ENCODE results near the gene TRA2A. TPM values are rescaled to one million over a fixed set of nuclear protein-coding genes. Genes with fewer than 3 reads are reported as not detected.

The TRA2A gene
- total RNA-seq, 4 donors from 2014 or later, result 23.7 to 54.0 (median 38.9) TPM

DNA sequence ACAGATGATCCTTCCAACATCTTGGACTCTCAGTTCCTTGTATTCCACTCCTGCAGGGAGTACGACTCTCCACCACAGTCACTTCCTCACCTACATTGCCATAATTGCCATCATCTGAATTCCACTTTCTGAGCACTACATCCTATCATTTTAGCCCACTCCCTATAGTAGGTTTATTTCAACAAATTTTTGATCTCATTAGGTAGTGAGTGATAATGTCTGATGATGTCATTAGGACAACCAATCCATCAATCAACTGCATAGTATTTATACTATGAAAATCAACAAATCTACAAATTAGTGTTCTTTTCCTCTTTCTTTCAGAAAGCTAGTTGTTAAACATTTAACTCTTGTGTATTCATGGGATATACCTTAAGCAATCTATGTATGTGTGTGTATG lies 13.7 kb upstream of the TRA2A start:
- intact Hi-C loops (cut with DNase I), result no loop called here

DNA sequence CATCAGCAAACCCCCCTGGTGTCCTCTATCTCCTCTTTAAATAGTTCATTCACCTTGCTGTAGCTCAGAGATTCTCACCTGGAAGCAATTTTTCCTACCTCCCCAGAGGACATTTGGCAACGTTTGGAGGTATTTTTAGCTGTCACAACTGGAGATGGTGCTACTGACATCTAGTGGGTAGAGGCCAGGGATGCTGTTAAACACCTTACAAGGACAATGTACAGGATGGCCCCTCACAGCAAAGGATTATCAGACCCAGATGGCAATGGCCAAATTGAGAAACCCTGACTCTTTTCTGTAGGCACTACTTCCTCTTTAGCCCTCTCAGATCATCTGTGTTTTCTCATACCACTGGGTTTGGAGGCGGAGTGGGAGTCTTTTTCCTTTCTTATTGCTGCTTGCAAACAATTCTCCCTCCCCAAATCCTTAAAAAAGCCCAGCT lies 13.2 kb upstream of the TRA2A start:
- no peak for TF ChIP-seq POLR2A (IDR thresholded peaks at IDR 0.05)
- TF ChIP-seq, protein P1, sequence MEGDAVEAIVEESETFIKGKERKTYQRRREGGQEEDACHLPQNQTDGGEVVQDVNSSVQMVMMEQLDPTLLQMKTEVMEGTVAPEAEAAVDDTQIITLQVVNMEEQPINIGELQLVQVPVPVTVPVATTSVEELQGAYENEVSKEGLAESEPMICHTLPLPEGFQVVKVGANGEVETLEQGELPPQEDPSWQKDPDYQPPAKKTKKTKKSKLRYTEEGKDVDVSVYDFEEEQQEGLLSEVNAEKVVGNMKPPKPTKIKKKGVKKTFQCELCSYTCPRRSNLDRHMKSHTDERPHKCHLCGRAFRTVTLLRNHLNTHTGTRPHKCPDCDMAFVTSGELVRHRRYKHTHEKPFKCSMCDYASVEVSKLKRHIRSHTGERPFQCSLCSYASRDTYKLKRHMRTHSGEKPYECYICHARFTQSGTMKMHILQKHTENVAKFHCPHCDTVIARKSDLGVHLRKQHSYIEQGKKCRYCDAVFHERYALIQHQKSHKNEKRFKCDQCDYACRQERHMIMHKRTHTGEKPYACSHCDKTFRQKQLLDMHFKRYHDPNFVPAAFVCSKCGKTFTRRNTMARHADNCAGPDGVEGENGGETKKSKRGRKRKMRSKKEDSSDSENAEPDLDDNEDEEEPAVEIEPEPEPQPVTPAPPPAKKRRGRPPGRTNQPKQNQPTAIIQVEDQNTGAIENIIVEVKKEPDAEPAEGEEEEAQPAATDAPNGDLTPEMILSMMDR (IDR thresholded peaks at IDR 0.05), result peak in 4 of 6 experiments; percentile 15 to 57 (median 44)
- Histone ChIP-seq H3K4me1 (peaks cover 0 to 3% (median 0%) of the 10 kb centered on the region in 3 donors), H3K9me3 (no peaks in the 10 kb centered on the region), H3K27me3 (no peaks in the 10 kb centered on the region), H3K4me3 (no peak overlapping the region), H3K27ac (no peak overlapping the region), H3K36me3 (no peaks in the 10 kb centered on the region)
- no peak for DNase-seq
- intact Hi-C loops (cut with DNase I), result no loop called here
- 19 to 33% methylated on average over 2 of the region's 2 CpGs for WGBS, 2 donors

More for the DNA sequence above, 13.7 kb upstream of the TRA2A start:
- H3K27me3 ChIP-seq, result no peaks in the 10 kb centered on the region
- H3K27ac ChIP-seq, result no peak overlapping the region
- H3K36me3 ChIP-seq, result no peaks in the 10 kb centered on the region
- 52 to 61% methylated on average over 1 of the region's 1 CpG for WGBS, 2 donors
- no peaks in the 10 kb centered on the region for H3K9me3 ChIP-seq
- no peak for TF ChIP-seq POLR2A (IDR thresholded peaks at IDR 0.05)
- TF ChIP-seq, protein P1 (IDR thresholded peaks at IDR 0.05), result no peak
- DNase-seq, result no peak
- H3K4me1 ChIP-seq, result peaks cover 0 to 3% (median 0%) of the 10 kb centered on the region in 3 donors
- no peak overlapping the region for H3K4me3 ChIP-seq

DNA sequence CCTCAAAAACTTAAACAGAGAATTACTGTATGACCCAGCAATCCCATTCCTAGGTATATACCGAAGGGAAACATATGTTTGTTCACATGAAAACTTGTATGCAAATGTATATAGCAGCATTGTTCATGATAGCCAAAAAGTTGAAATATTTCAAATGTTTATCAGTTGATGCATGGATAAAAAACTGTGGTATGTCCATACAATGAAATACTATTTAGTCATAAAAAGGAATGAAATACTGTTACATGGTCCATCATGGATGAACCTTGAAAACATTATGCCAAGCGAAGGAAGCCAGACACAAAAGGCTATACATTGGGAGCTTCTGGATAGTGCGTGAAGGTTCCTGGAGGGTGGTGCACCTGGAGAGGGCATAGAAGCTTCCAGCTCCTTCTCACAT lies 11.0 kb upstream of the TRA2A start:
- no peak overlapping the region for H3K27ac ChIP-seq
- no peaks in the 10 kb centered on the region for H3K27me3 ChIP-seq
- intact Hi-C loops (cut with DNase I), result no loop called here
- peaks cover 0 to 11% (median 0%) of the 10 kb centered on the region in 3 donors for H3K4me1 ChIP-seq
- TF ChIP-seq, protein P1 (IDR thresholded peaks at IDR 0.05), result no peak
- no peak for TF ChIP-seq POLR2A (IDR thresholded peaks at IDR 0.05)
- H3K9me3 ChIP-seq, result no peaks in the 10 kb centered on the region
- WGBS, 2 donors, result 95 to 97% methylated on average over 3 of the region's 3 CpGs
- no peak for DNase-seq
- no peaks in the 10 kb centered on the region for H3K36me3 ChIP-seq
- no peak overlapping the region for H3K4me3 ChIP-seq

DNA sequence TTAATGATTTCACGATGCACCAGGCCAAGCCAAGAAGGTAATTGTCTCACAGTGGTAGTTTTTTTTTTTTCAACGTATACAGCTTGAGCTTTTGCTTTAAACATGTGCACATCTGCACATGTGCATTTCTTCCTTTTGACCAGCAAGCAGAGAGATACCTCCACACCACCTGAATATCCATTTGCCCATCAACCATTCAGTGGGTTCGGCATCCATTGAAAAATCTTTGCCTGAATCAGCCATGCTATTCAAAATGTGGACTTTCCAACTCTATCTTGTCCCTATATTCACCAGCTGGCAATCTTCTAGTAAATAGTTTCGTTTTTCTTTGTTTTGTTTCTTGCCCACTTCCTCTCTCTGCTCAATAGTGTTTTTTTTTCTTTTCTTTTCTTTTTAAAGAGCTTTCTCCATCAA lies 7.7 kb upstream of the TRA2A start:
- H3K27me3 ChIP-seq, result no peaks in the 10 kb centered on the region
- no peaks in the 10 kb centered on the region for H3K36me3 ChIP-seq
- intact Hi-C loops (cut with DNase I), result no loop called here
- no peaks in the 10 kb centered on the region for H3K9me3 ChIP-seq
- H3K27ac ChIP-seq, result no peak overlapping the region
- 37 to 42% methylated on average over 4 of the region's 4 CpGs for WGBS, 2 donors
- DNase-seq, result no peak
- peaks cover 0 to 7% (median 0%) of the 10 kb centered on the region in 3 donors for H3K4me1 ChIP-seq
- H3K4me3 ChIP-seq, result no peak overlapping the region
- no peak for TF ChIP-seq POLR2A (IDR thresholded peaks at IDR 0.05)
- TF ChIP-seq, protein P1 (IDR thresholded peaks at IDR 0.05), result no peak

DNA sequence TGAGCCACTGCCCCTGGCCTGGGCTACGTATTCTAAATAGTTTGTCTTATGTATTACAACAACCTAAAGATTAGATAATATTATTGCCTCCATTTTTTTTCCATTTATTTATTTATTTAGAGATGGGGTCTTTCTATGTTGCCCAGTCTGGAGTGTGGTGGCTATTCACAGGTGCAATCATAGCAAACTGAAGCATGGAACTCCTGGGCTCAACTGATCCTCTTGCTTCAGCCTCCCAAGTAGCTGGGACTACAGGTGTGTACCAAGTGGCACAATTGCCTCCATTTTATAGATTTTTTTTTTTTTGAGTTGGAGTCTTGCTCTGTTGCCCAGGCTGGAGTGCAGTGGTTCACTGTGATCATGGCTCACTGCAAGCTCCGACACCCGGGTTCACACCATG lies 6.5 kb upstream of the TRA2A start:
- H3K9me3 ChIP-seq, result no peaks in the 10 kb centered on the region
- no peak overlapping the region for H3K27ac ChIP-seq
- WGBS, 2 donors, result 94 to 100% methylated on average over 3 of the region's 3 CpGs
- intact Hi-C loops (cut with DNase I), result no loop called here
- no peak for DNase-seq
- H3K4me1 ChIP-seq, result peaks cover 0 to 7% (median 0%) of the 10 kb centered on the region in 3 donors
- no peaks in the 10 kb centered on the region for H3K27me3 ChIP-seq
- TF ChIP-seq, protein P1 (IDR thresholded peaks at IDR 0.05), result no peak
- no peak for TF ChIP-seq POLR2A (IDR thresholded peaks at IDR 0.05)
- H3K36me3 ChIP-seq, result no peaks in the 10 kb centered on the region
- no peak overlapping the region for H3K4me3 ChIP-seq
